HEK293 (cell line): ENCODE data around the gene LRRC66.

Experiments
- CTCF ChIA-PET: fragments of 350-600 bp; formaldehyde crosslinking; extraction: SDS; loops from one replicate; lab custom pipeline; 2021; ENCODE audit warnings: antibody characterized with exemption; lab: Yijun Ruan, JAX
- POLR2A ChIA-PET: fragments of 300-600 bp; formaldehyde crosslinking; extraction: SDS; loops from one replicate; lab custom pipeline; 2020; ENCODE audit warnings: antibody characterized with exemption, inconsistent platforms; lab: Yijun Ruan, JAX
- H3K27ac ChIP-seq: fragments of 200-500 bp; sonication (Bioruptor generic); 2 replicates; pipeline ENCODE4 v1.5.1; 2014; ENCODE audit warnings: low read depth, low read length, control low read depth, inconsistent platforms; ENCODE audit errors: extremely low read depth
- H3K36me3 ChIP-seq, 2 experiments: fragments of 200-500 bp in 1 of 2; sonication (Bioruptor generic) in 1 of 2; 1 replicate in 1 of 2; 2 replicates in 1 of 2; pipeline ENCODE4 v1.5.1; 2014 to 2017; ENCODE audit warnings: inconsistent platforms in 2 of 2, low read length in 2 of 2; ENCODE audit not compliant: control insufficient read depth in 2 of 2, insufficient read depth in 1 of 2
- H3K4me1 ChIP-seq: fragments of 200-500 bp; sonication (Bioruptor generic); 2 replicates; pipeline ENCODE4 v1.5.1; 2014; ENCODE audit warnings: mild to moderate bottlenecking, low read length, inconsistent platforms; ENCODE audit not compliant: control insufficient read depth, insufficient read depth
- H3K4me3 ChIP-seq: 2 replicates; pipeline ENCODE4 v1.5.1; 2011; ENCODE audit warnings: low read depth, mild to moderate bottlenecking, control low read depth, low read length, moderate library complexity
- H3K9me3 ChIP-seq: fragments of 200-500 bp; sonication (Bioruptor generic); 2 replicates; pipeline ENCODE4 v1.5.1; 2014; ENCODE audit warnings: low read depth, low read length, inconsistent platforms; ENCODE audit not compliant: control insufficient read depth, insufficient read depth
- ELK4 ChIP-seq: IDR thresholded peaks from 2 replicates; pipeline ENCODE4 v1.6.1; 2011; ENCODE audit warnings: mild to moderate bottlenecking, low read depth, low read length, borderline replicate concordance
- GLI2 ChIP-seq: fragments of 450-650 bp; formaldehyde crosslinking; IDR thresholded peaks from 2 replicates; pipeline ENCODE4; 2017; ENCODE audit warnings: missing biosample characterization, missing genetic modification characterization, low read depth, borderline replicate concordance
- HOXA7 ChIP-seq: sonication (generic); formaldehyde crosslinking; IDR thresholded peaks from 2 replicates; pipeline ENCODE4 v1.8.1; 2022; ENCODE audit warnings: missing genetic modification reagents, borderline replicate concordance
- HOXC10 ChIP-seq: sonication (generic); formaldehyde crosslinking; IDR thresholded peaks from 2 replicates; pipeline ENCODE4 v1.8.1; 2023; ENCODE audit warnings: mild to moderate bottlenecking, missing genetic modification reagents
- KLF7 ChIP-seq: fragments of 450-650 bp; formaldehyde crosslinking; IDR thresholded peaks from 2 replicates; pipeline ENCODE4 v1.5.1; 2016; ENCODE audit warnings: missing biosample characterization, missing genetic modification characterization, borderline replicate concordance
- KLF9 ChIP-seq: fragments of 450-650 bp; formaldehyde crosslinking; IDR thresholded peaks from 2 replicates; pipeline ENCODE4 v1.5.1; 2016; ENCODE audit warnings: missing biosample characterization, missing genetic modification characterization, low read depth
- OVOL3 ChIP-seq: fragments of 450-650 bp; formaldehyde crosslinking; IDR thresholded peaks from 2 replicates; pipeline ENCODE4 v1.5.1; 2016; ENCODE audit warnings: missing biosample characterization, missing genetic modification characterization
- TRIM28 ChIP-seq: IDR thresholded peaks from 2 replicates; pipeline ENCODE4 v1.6.1; 2011; ENCODE audit warnings: low read length, control low read depth, borderline replicate concordance
- YY1 ChIP-seq: fragments of 450-650 bp; formaldehyde crosslinking; IDR thresholded peaks from 2 replicates; pipeline ENCODE4 v1.5.1; 2018; ENCODE audit warnings: missing biosample characterization, missing genetic modification characterization
- ZBTB48 ChIP-seq: fragments of 450-650 bp; formaldehyde crosslinking; IDR thresholded peaks from 2 replicates; pipeline ENCODE4 v1.5.1; 2016; ENCODE audit warnings: missing biosample characterization, missing genetic modification characterization
- ZBTB8A ChIP-seq: fragments of 450-650 bp; formaldehyde crosslinking; IDR thresholded peaks from 2 replicates; pipeline ENCODE4 v1.5.1; 2016; ENCODE audit warnings: missing biosample characterization, missing genetic modification characterization
- ZEB2 ChIP-seq: fragments of 450-650 bp; formaldehyde crosslinking; IDR thresholded peaks from 2 replicates; pipeline ENCODE4 v1.5.1; 2016; ENCODE audit warnings: missing biosample characterization, missing genetic modification characterization
- ZNF146 ChIP-seq: fragments of 450-650 bp; formaldehyde crosslinking; IDR thresholded peaks from 2 replicates; pipeline ENCODE4 v1.5.1; 2016; ENCODE audit warnings: missing biosample characterization, missing genetic modification characterization
- ZNF155 ChIP-seq: fragments of 450-650 bp; formaldehyde crosslinking; IDR thresholded peaks from 2 replicates; pipeline ENCODE4 v1.5.1; 2016; ENCODE audit warnings: missing biosample characterization, missing genetic modification characterization
- ZNF175 ChIP-seq: fragments of 450-650 bp; formaldehyde crosslinking; IDR thresholded peaks from 2 replicates; pipeline ENCODE4 v1.5.1; 2016; ENCODE audit warnings: missing biosample characterization, missing genetic modification characterization
- ZNF23 ChIP-seq: fragments of 450-650 bp; formaldehyde crosslinking; IDR thresholded peaks from 2 replicates; pipeline ENCODE4 v1.5.1; 2016; ENCODE audit warnings: missing biosample characterization, missing genetic modification characterization, borderline replicate concordance
- ZNF280C ChIP-seq: fragments of 450-650 bp; formaldehyde crosslinking; IDR thresholded peaks from 2 replicates; pipeline ENCODE4 v1.5.1; 2016; ENCODE audit warnings: missing biosample characterization, missing genetic modification characterization
- ZNF416 ChIP-seq: fragments of 450-650 bp; formaldehyde crosslinking; IDR thresholded peaks from 2 replicates; pipeline ENCODE4 v1.5.1; 2016; ENCODE audit warnings: missing biosample characterization, missing genetic modification characterization
- ZNF426 ChIP-seq: fragments of 450-650 bp; formaldehyde crosslinking; IDR thresholded peaks from 2 replicates; pipeline ENCODE4 v1.5.1; 2017; ENCODE audit warnings: missing biosample characterization, missing genetic modification characterization, mild to moderate bottlenecking, inconsistent platforms, moderate library complexity
- ZNF549 ChIP-seq: fragments of 450-650 bp; IDR thresholded peaks from 2 replicates; pipeline ENCODE4 v1.5.1; 2018; ENCODE audit warnings: missing biosample characterization, missing genetic modification characterization, mild to moderate bottlenecking, inconsistent platforms, moderate library complexity
- ZNF558 ChIP-seq: fragments of 450-650 bp; formaldehyde crosslinking; IDR thresholded peaks from 2 replicates; pipeline ENCODE4 v1.5.1; 2016; ENCODE audit warnings: missing biosample characterization, missing genetic modification characterization
- ZNF571 ChIP-seq: fragments of 450-650 bp; formaldehyde crosslinking; IDR thresholded peaks from 2 replicates; pipeline ENCODE4 v1.5.0; 2017; ENCODE audit warnings: missing biosample characterization, missing genetic modification characterization
- ZNF585B ChIP-seq: fragments of 450-650 bp; formaldehyde crosslinking; IDR thresholded peaks from 2 replicates; pipeline ENCODE4 v1.5.1; 2016; ENCODE audit warnings: missing biosample characterization, missing genetic modification characterization
- ZNF624 ChIP-seq: fragments of 450-650 bp; formaldehyde crosslinking; IDR thresholded peaks from 2 replicates; pipeline ENCODE4 v1.5.1; 2017; ENCODE audit warnings: missing biosample characterization, missing genetic modification characterization
- ZNF629 ChIP-seq: fragments of 450-650 bp; formaldehyde crosslinking; IDR thresholded peaks from 2 replicates; pipeline ENCODE4 v1.5.1; 2017; ENCODE audit warnings: missing biosample characterization, missing genetic modification characterization
- ZNF692 ChIP-seq: fragments of 450-650 bp; formaldehyde crosslinking; IDR thresholded peaks from 2 replicates; pipeline ENCODE4 v1.5.1; 2016; ENCODE audit warnings: missing biosample characterization, missing genetic modification characterization
- ZNF785 ChIP-seq: fragments of 450-650 bp; formaldehyde crosslinking; IDR thresholded peaks from 2 replicates; pipeline ENCODE4 v1.5.1; 2016; ENCODE audit warnings: missing biosample characterization, missing genetic modification characterization

The LRRC66 gene

GRCh38 chr4:52036886-52037530, 16.8 kb upstream of the LRRC66 start (continued):
- TF ChIP-seq ZEB2 (tag by site-specific recombination): no peak
- no peak for TF ChIP-seq ZNF558 (tag by site-specific recombination)
- no peak for TF ChIP-seq TRIM28
- TF ChIP-seq ZNF23 (tag by site-specific recombination): no peak

GRCh38 chr4:52035190-52035589, 15.0 kb upstream of the LRRC66 start:
- no peak overlapping the region for H3K4me3 ChIP-seq
- peaks cover 0 to 33% of the 10 kb centered on the region in 2 experiments; a peak in 1 of 3 replicates for H3K36me3 ChIP-seq
- TF ChIP-seq ZNF549 (tag by site-specific recombination): no peak
- no peak for TF ChIP-seq HOXA7 (CRISPR knock-in tag)
- TF ChIP-seq ZNF426: no peak
- no peak for TF ChIP-seq HOXC10 (CRISPR knock-in tag)
- TF ChIP-seq ZNF175 (tag by site-specific recombination): no peak
- TF ChIP-seq KLF9 (tag by site-specific recombination): no peak
- no peak for TF ChIP-seq ZNF146 (tag by site-specific recombination)
- TF ChIP-seq ZNF785 (tag by site-specific recombination): no peak
- no peak for TF ChIP-seq ZNF416
- no peak for TF ChIP-seq ZNF624 (tag by site-specific recombination)
- TF ChIP-seq ZBTB8A (tag by site-specific recombination): no peak
- TF ChIP-seq KLF7 (tag by site-specific recombination): no peak
- TF ChIP-seq YY1 (tag by site-specific recombination): no peak
- TF ChIP-seq ZNF571 (tag by site-specific recombination): no peak
- no peak for TF ChIP-seq OVOL3 (tag by site-specific recombination)
- no peak overlapping the region for H3K27ac ChIP-seq
- CTCF ChIA-PET: no interaction called here
- no peaks in the 10 kb centered on the region for H3K9me3 ChIP-seq
- H3K4me1 ChIP-seq: no peaks in the 10 kb centered on the region
- POLR2A ChIA-PET: no interaction called here

- ChIA-PET CTCF (no interaction called here), POLR2A (no interaction called here)
- Histone ChIP-seq H3K4me1 (no peaks in the 10 kb centered on the region), H3K36me3 (peaks cover 2 to 57% of the 10 kb centered on the region in 2 experiments; a peak in 2 of 3 replicates), H3K4me3 (no peak overlapping the region), H3K27ac (no peak overlapping the region)
- TF ChIP-seq GLI2 (tag by site-specific recombination) (no peak), ZNF629 (tag by site-specific recombination) (no peak), ZNF571 (tag by site-specific recombination) (no peak), HOXA7 (CRISPR knock-in tag) (no peak), ZNF692 (no peak), ZNF280C (tag by site-specific recombination) (no peak), ZBTB48 (tag by site-specific recombination) (no peak), ELK4 (no peak), ZNF585B (tag by site-specific recombination) (no peak), ZNF155 (no peak)
- TF ChIP-seq, all 188 proteins: peak for 0
- H3K9me3 ChIP-seq: no peaks in the 10 kb centered on the region
Observed at GRCh38 chr4:52032005-52032404, 11.8 kb upstream of the LRRC66 start.
